Ectodermal cell (in vitro differentiated cells): ENCODE measurements around the gene B3GNT3.
A peak's percentile ranks its signal among the peaks of the same experiment; 100 is the strongest.

Experiments used
- H3K27ac ChIP-seq: 2 replicates; pipeline ENCODE4 v1.7.0; 2013; ENCODE audit warnings: mild to moderate bottlenecking, low read depth, low read length; ENCODE audit not compliant: insufficient read depth, poor library complexity, severe bottlenecking
- H3K27me3 ChIP-seq: 2 replicates; pipeline ENCODE4 v1.7.0; 2013; ENCODE audit warnings: mild to moderate bottlenecking, low read length; ENCODE audit not compliant: insufficient read depth, control insufficient read depth, poor library complexity, severe bottlenecking
- H3K36me3 ChIP-seq: one replicate; pipeline ENCODE4 v1.7.0; 2013; ENCODE audit warnings: low read length; ENCODE audit not compliant: control insufficient read depth, insufficient read depth
- H3K4me1 ChIP-seq: one replicate; pipeline ENCODE4 v1.7.0; 2013; ENCODE audit warnings: low read length; ENCODE audit not compliant: control insufficient read depth, insufficient read depth
- H3K4me3 ChIP-seq: 2 replicates; pipeline ENCODE4 v1.7.0; 2013; ENCODE audit warnings: low read depth, low read length, control low read depth; ENCODE audit not compliant: insufficient read depth
- H3K9me3 ChIP-seq: 2 replicates; pipeline ENCODE4 v1.7.0; 2013; ENCODE audit warnings: mild to moderate bottlenecking, low read length, moderate library complexity; ENCODE audit not compliant: control insufficient read depth
- WGBS, 2 experiments: methylation state at CpG; one replicate each; pipeline ENCODE4 v1.1.7; 2013; ENCODE audit warnings: missing lambda C conversion rate in 2 of 2; 5-methylcytosine and 5-hydroxymethylcytosine counted together

B3GNT3 gene

GRCh38 chr19:17834350-17835181 is 39.6 kb downstream of the B3GNT3 start:
- no peaks in the 10 kb centered on the region for H3K36me3 ChIP-seq
- H3K4me1 ChIP-seq: peaks cover 14% of the 10 kb centered on the region
- WGBS, 2 experiments: 68 to 70% methylated on average over 27 of the region's 27 CpGs
- H3K4me3 ChIP-seq: no peak overlapping the region
- no peaks in the 10 kb centered on the region for H3K9me3 ChIP-seq
- peaks cover 18% of the 10 kb centered on the region for H3K27me3 ChIP-seq
- no peak overlapping the region for H3K27ac ChIP-seq

GRCh38 chr19:17835182-17836006 is 40.5 kb downstream of the B3GNT3 start:
- Histone ChIP-seq H3K27me3 (peaks cover 24% of the 10 kb centered on the region), H3K4me1 (peaks cover 8% of the 10 kb centered on the region), H3K36me3 (no peaks in the 10 kb centered on the region), H3K4me3 (no peak overlapping the region), H3K27ac (no peak overlapping the region), H3K9me3 (no peaks in the 10 kb centered on the region)
- 67 to 70% methylated on average over 8 of the region's 8 CpGs for WGBS, 2 experiments

- Histone ChIP-seq H3K36me3 (no peaks in the 10 kb centered on the region), H3K4me1 (peaks cover 14% of the 10 kb centered on the region), H3K4me3 (no peak overlapping the region), H3K9me3 (no peaks in the 10 kb centered on the region), H3K27ac (no peak overlapping the region), H3K27me3 (peaks cover 29% of the 10 kb centered on the region)
- WGBS, 2 experiments: 76 to 83% methylated on average over 4 of the region's 4 CpGs
These were observed 41.6 kb downstream of the B3GNT3 start for GRCh38 chr19:17836530-17836929.

- Histone ChIP-seq H3K27me3 (peaks cover 35% of the 10 kb centered on the region), H3K4me3 (no peak overlapping the region), H3K27ac (no peak overlapping the region), H3K9me3 (no peaks in the 10 kb centered on the region), H3K36me3 (no peaks in the 10 kb centered on the region), H3K4me1 (peaks cover 15% of the 10 kb centered on the region)
- 96% methylated on average over 7 of the region's 7 CpGs for WGBS, 2 experiments
These were observed 43.0 kb downstream of the B3GNT3 start for GRCh38 chr19:17837972-17838371.

GRCh38 chr19:17840019-17840418 is 45.1 kb downstream of the B3GNT3 start:
- Histone ChIP-seq H3K9me3 (no peaks in the 10 kb centered on the region), H3K27ac (no peak overlapping the region), H3K36me3 (no peaks in the 10 kb centered on the region), H3K27me3 (peaks cover 42% of the 10 kb centered on the region), H3K4me1 (peaks cover 10% of the 10 kb centered on the region), H3K4me3 (no peak overlapping the region)
- WGBS, 2 experiments: 84 to 86% methylated on average over 6 of the region's 6 CpGs

- Histone ChIP-seq H3K9me3 (no peaks in the 10 kb centered on the region), H3K36me3 (no peaks in the 10 kb centered on the region), H3K4me1 (peaks cover 7% of the 10 kb centered on the region), H3K27ac (no peak overlapping the region), H3K27me3 (peaks cover 42% of the 10 kb centered on the region), H3K4me3 (peak overlapping the region; percentile 38)
- WGBS, 2 experiments: 7 to 8% methylated on average over 30 of the region's 30 CpGs
These were observed 46.5 kb downstream of the B3GNT3 start for GRCh38 chr19:17841371-17841809.

GRCh38 chr19:17841810-17842662 is 47.1 kb downstream of the B3GNT3 start:
- Histone ChIP-seq H3K27ac (no peak overlapping the region), H3K4me3 (peak overlapping the region; percentile 38), H3K9me3 (no peaks in the 10 kb centered on the region), H3K27me3 (peaks cover 42% of the 10 kb centered on the region), H3K4me1 (peaks cover 7% of the 10 kb centered on the region), H3K36me3 (no peaks in the 10 kb centered on the region)
- 3 to 5% methylated on average over 56 of the region's 56 CpGs for WGBS, 2 experiments

- Histone ChIP-seq H3K27me3 (peaks cover 44% of the 10 kb centered on the region), H3K36me3 (no peaks in the 10 kb centered on the region), H3K4me1 (peaks cover 9% of the 10 kb centered on the region), H3K9me3 (no peaks in the 10 kb centered on the region), H3K4me3 (peak overlapping the region; percentile 15), H3K27ac (no peak overlapping the region)
- 74 to 76% methylated on average over 20 of the region's 20 CpGs for WGBS, 2 experiments
These were observed 47.8 kb downstream of the B3GNT3 start for GRCh38 chr19:17842663-17843291.

GRCh38 chr19:17843292-17843827 is 48.4 kb downstream of the B3GNT3 start:
- Histone ChIP-seq H3K27ac (no peak overlapping the region), H3K4me3 (no peak overlapping the region), H3K27me3 (peaks cover 50% of the 10 kb centered on the region), H3K9me3 (no peaks in the 10 kb centered on the region), H3K4me1 (peaks cover 13% of the 10 kb centered on the region), H3K36me3 (no peaks in the 10 kb centered on the region)
- WGBS, 2 experiments: 92 to 95% methylated on average over 9 of the region's 9 CpGs
